OCI-LY1 (cell line): ENCODE measurements around the gene DLX5.
"Not testable (repeated sequence)": the region's sequence is repeated elsewhere in the genome, so short reads cannot be mapped to it uniquely, and the experiment has no call there.

ENCODE experiments used
- CTCF ChIP-seq: fragments of 200-600 bp; sonication (generic), shearing (Covaris generic); IDR thresholded peaks from 2 replicates; pipeline ENCODE4 v1.5.1; 2017; ENCODE audit warnings: mild to moderate bottlenecking, antibody characterized with exemption, low read length, moderate library complexity, mixed read lengths
- EZH2 ChIP-seq: fragments of 200-600 bp; sonication (generic), shearing (Covaris generic); IDR thresholded peaks from 2 replicates; pipeline ENCODE4 v1.8.0; 2017; ENCODE audit warnings: borderline replicate concordance, mixed run types, mild to moderate bottlenecking, antibody characterized with exemption, low read length, moderate library complexity, mixed read lengths

- not testable (repeated sequence) for TF ChIP-seq CTCF, EZH2
Measured at GRCh38 chr7:97072025-97072424, 47.4 kb upstream of the DLX5 start.
